ENCODE data around the gene PEA15.

PEA15 gene

GRCh38 chr1:160208557-160209320, 3.6 kb downstream of the PEA15 start:
- DNase-seq (ENCODE audit: low read depth): no peak

- no peak for DNase-seq (ENCODE audit: low read depth)
Measured at GRCh38 chr1:160209321-160210046, 4.3 kb downstream of the PEA15 start.

GRCh38 chr1:160210561-160210960, 5.4 kb downstream of the PEA15 start:
- DNase-seq (ENCODE audit: low read depth): no peak

DNA sequence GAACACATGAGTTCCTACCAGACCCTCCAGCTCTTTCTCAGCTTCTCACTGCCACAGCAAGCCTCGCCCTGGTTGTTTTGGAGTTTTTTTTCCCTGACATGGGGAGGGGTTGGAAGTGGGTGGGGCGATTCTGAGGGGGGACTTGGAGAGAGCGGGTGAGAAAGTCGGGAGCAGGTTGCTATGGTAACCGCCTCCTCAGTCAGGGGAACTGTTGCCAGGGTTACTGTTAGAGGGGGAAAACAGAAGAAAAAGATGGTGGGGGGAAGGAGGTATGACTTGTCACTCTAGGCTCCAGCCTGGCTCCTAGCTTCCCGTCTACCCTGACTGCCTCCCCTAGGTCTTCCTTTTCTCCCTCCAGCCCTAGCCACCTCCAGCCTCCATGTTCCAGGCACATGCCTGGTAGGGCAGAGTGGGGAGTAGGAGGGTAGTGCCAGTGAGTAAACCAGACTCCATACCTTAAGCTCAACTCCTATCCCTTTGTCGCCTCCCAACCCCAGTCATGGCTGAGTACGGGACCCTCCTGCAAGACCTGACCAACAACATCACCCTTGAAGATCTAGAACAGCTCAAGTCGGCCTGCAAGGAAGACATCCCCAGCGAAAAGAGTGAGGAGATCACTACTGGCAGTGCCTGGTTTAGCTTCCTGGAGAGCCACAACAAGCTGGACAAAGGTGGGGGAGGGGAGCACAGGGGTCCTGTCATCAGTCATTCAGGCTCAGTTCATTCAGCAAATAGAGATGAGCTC, 6.0 kb downstream of the PEA15 start:
- DNase-seq (ENCODE audit: low read depth): no peak

DNA sequence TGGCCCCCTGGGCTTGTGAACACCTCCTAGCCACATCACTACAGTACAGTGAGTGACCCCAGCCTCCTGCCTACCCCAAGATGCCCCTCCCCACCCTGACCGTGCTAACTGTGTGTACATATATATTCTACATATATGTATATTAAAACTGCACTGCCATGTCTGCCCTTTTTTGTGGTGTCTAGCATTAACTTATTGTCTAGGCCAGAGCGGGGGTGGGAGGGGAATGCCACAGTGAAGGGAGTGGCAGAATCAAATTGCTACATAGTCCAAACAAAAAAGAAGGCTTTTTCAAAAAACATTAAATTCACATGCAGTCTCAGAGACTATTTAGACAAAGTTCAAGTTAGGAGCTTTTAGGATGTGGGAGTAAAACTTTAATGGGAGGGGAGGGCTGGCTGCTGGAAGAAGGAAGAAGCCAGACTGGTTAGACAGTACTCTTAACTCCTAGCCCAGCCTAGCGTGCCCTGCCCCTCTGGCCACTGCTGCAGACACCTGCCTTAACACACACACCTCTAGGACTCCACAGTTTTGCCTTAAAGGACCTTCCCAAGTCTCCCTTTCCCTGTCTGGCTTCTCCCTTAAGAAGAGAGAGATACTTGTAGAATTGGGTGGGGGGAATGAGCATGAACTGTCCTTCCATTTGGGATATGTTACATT, 9.4 kb downstream of the PEA15 start:
- DNase-seq (ENCODE audit: low read depth): no peak

- no peak for DNase-seq (ENCODE audit: low read depth)
Measured at GRCh38 chr1:160216301-160216700, 11.1 kb downstream of the PEA15 start.

DNA sequence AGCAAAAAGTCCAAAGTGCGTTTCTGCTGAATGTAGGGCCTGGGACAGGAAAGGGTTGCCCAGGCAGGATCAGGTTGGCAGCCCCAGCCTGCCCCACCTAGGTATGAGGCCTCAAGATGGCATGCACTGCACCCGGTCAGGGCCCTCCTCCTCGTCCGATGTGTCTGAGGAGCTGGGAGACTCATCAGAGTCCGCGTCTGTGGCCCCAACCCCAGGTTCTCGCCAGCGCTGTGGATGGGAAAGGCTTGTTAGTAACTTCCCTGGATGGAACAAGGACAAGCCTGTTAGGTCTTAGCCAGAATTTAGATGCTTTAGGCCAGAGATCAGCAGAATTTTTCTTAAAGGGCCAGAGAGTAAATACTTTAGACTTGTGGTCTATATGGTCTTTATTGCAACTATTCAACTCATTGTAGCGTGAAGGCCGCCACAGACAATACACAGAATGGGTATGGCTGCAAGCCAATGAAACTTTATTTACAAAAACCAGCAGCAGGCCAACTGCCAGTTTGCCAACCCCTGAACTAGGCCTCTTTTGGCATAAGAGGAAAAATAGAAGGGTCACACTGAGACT, 12.4 kb downstream of the PEA15 start:
- no peak for DNase-seq (ENCODE audit: low read depth)

DNA sequence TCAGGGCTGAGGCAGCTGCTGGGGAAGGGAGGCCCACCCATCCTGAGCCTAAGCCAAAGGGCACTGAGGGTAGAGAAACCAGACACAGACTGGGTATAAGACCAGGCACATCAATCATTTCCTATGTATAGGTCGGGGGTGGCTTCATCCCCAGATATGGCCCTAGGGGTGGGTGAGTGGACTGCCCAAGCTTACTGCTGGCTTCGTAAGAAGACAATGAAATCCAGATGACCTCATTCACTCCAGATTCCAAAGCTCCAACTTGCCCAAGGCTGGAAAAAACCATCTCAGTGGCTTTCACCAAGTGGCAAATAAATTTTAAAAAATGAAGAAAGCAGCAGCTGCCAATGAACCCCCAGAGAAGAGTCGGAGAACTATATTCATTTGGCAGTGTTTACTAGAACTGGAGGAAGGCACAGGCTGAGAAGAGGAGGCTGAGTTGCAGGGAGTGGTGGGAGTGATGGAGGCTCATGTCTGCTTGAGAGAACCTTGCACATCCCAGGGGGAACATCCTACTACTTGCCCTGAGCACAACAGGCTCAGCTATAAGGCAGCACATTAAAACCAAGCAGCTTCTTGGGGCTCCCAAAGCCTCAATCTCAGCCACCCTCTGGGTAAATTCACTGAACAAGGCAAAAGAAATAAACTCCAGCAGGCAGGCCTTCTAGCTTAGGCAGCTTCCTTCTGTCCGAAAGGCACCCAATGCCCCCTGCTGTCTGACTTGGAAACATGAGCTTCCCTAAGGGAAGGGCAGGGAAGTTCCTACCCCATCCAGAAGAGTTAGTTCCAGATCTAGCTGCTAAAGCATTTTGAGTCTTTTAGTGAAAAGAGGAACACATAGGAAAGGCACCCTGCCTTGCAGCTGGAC, 14.1 kb downstream of the PEA15 start:
- no peak for DNase-seq (ENCODE audit: low read depth)

DNA sequence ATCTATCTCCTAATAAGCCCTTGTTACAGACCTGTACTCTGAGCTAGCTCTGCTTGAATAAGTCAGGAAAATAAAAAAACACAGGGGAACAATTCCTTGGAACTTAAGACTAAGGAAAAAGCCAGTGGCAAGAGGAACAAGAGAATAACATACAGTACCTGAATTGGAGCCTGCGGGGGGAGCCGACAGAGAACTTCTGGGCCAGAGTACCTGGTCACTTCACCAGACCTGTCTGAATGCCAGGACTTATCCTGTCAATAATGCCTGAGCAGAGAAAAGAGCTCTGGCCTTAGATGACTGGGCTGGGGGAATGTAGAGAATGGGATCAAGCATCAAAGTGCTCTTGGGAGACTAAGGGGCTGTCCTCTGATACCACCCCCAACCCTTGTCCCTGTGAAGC, 15.1 kb downstream of the PEA15 start:
- no peak for DNase-seq (ENCODE audit: low read depth)

DNA sequence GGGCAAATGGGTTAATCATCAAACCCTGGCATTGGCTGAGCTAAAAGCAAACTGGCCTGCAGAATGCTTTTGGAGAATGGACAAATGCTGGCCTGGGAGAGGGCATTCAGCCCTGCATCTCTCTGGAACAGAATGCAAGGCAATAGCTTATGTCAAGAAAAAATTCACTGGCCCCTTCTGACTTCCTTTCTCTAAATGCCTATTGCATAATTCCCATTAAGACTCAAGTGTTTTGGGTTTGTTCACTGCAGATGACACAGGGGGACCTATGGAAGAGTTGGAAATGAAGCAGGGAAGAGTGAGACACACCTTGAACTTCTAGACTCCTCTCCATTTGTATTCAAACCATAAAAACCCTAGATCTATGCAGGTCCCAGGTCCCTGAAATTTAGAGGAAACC, 15.9 kb downstream of the PEA15 start:
- no peak for DNase-seq (ENCODE audit: low read depth)

DNA sequence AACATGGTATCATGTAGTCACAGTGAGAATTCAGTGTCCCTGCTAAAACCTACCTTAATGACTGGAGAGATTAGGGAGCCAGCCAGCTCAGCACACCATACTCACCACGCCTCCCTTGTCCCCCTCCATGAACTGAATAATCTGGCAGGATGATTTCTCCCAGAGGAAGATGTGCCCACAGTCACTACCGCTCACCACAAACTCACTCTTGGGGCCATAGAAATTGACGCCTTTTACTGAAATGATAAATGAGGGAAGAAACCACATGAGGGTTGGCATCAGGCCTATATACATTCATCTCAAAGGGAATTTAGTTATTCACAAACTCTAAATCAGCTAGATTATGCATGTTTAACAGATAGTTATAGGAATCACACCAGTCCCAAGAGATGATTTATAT, 17.4 kb downstream of the PEA15 start:
- no peak for DNase-seq (ENCODE audit: low read depth)

DNA sequence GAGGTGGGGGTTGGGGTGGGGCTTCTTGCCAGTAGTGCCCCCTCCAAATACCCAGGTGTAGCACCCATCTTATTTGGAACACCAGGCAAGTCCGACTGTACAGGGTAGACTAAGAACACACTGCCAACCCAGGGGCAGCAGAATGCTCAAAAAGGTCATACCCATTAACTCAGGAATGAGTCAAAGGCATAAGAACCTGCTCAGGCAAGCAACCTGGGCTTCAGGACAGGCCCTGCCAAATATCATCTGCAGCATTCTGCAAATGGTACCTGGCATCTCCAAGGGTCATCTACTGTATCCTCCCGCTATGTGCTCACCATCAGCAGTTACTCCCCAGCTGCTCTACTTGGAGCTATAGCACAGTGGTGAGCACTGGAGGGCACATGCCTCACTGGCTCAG, 19.4 kb downstream of the PEA15 start:
- DNase-seq (ENCODE audit: low read depth): no peak

DNA sequence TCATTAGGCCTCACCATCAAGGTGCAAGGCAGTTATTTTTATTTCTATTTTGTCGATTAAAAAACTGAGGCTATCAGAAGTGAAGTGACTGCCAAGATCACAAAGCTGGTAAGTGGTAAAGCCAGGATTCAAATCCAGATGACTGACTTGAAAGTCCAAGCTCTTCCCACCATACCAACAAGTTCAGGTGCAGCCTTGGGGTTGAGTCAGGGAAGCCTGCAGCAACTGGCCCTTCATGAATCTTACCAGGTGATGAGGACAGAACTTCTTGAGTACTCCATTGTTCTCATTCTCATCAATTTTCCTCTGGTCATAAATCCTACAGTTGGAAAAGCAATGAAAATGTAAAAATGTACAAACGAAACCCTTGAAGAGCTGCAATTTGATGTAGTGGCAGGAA, 20.2 kb downstream of the PEA15 start:
- DNase-seq (ENCODE audit: low read depth): no peak

DNA sequence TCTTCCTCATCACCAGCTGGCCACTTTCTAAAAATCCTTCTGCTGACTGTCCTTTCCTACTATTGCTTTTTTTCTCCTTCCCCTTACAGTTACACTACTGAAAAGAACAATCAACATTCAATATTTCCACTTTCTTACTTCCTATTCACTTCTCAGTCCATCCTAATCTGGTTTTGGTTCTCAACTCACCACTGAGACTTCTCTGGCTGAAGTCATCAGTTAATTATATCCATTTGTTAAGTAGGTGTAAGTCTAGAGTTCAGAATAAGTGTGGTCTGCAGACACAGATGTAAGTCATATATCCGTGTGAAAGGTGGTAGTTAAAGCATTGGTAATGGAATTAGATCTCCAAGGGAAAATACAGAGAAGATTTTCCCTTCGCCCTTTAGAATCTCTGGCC, 21.4 kb downstream of the PEA15 start:
- DNase-seq (ENCODE audit: low read depth): no peak

DNA sequence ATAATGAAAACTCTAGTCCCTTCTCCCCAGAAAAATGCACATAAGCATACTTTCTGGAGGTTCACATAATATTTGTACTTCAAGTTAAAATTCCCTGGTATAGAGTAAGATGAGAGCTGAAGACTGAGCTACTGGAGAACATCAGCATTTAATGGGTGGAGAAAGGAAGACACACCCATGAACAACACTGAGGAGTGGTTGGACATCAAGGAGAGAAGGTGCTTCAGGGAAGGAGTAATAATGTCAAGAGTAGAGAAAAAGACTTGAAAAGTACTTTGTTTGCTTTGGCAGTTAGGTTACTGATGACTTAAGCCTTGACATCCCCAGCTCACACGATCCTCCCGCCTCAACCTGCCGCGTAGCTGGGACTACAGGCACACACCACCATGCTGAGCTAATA, 21.9 kb downstream of the PEA15 start:
- no peak for DNase-seq (ENCODE audit: low read depth)

- no peak for DNase-seq (ENCODE audit: low read depth)
Measured at GRCh38 chr1:160227561-160227960, 22.4 kb downstream of the PEA15 start.

DNA sequence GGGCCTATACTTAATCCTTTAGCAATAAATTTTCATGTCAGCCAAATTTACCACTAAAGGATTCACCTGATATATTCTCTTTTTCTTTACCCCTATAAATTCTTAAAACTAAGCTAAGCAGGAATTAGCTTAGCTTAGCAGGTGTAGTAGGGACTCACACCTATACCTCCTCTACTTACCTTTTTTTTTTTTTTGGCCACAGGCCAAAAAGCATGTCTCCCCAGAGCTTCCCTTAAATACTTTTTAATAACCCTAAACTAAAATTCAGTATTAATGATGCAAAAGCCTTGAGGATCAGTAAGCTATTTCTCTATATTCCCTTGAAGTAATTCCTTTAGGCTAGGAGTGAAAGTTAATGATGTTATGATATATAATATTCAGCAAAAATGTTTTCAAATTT, 23.2 kb downstream of the PEA15 start:
- no peak for DNase-seq (ENCODE audit: low read depth)

DNA sequence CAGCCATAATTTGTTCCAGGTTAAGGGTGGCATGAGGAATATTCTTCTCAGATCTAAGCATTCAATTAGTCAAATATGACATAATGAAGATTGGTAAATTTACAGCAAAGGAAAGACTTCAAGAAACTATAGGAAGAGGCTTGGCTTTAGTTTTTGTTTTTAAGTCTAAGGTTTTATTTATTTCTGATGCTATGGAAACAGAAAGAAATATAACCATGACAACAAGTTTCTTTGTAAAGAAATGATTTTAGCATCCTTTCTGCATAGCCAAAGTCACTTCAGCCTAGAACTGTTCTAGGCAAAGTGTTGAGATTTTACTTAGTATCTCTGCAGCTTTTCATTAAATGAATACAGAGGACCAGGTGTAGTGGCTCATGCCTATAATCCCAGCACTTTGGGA, 27.7 kb downstream of the PEA15 start:
- no peak for DNase-seq (ENCODE audit: low read depth)

DNA sequence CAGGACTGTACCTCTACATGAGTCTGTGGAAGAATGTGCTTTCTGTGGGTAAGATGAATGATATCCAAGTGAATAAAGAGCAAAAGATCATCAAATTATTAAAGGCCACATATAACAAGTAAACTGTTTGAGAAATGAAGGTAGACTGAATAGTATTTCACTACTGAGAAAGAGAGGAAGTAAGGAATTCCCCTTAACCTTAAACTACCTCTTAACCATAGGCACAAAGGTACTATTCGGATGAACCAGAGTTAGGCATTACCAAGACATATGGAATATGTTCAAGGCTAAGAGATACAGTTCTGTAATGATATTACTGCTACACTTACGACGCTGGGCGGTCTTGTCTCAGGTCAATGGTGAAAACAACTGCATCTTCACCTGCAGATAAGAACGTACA, 31.6 kb downstream of the PEA15 start:
- no peak for DNase-seq (ENCODE audit: low read depth)

- DNase-seq (ENCODE audit: low read depth): no peak
Measured at GRCh38 chr1:160237558-160237957, 32.4 kb downstream of the PEA15 start.

GRCh38 chr1:160238408-160238807, 33.2 kb downstream of the PEA15 start:
- no peak for DNase-seq (ENCODE audit: low read depth)
